Measurements from ENCODE around the gene TMEM187. TPM values are rescaled to one million over a fixed set of nuclear protein-coding genes. Genes with fewer than 3 reads are reported as not detected.

TMEM187 gene
- total RNA-seq, 4 donors from 2014 or later, result 1.5 to 9.5 (median 5.4) TPM

DNA sequence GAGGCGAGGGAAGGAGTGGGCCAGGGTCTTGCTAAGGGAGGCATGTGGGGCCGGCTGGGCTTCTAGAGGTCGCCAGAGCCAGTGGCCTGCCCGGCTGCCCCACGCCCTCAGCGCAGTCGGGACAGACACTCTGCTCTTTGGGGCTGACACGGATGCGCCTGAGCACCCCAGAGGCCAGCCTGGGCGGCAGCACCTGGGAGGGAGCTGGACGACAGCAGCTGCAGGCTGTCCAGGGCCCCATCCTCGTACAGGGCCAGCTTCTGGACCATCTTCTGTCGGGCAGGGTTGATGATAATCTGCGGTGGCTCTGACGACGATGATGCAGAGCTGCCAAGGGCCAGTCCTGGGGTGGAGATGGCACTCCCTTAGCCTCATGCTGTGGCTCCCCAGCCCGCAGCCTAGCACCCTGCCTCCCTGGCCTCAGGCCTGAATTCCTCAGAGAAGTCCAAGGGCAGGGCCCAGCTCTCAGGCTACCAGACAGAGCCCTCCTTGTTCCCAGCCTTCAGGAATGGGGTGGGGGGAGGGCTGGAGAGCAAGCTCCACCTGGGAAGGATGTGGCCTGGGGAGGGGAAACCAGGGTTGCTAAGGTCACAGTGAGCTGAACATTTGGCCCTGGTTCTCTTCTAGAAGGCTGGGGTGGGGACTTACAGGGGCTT is 39.9 kb downstream of the TMEM187 start:
- ATAC-seq, result no peak
- H3K9me3 ChIP-seq, result no peaks in the 10 kb centered on the region
- no peak overlapping the region for H3K27ac ChIP-seq
- H3K4me1 ChIP-seq, result peaks cover 0 to 8% (median 0%) of the 10 kb centered on the region in 3 donors
- 77% methylated on average over 5 of the region's 17 CpGs; no CpG with 5 or more reads in 1 of the 2 donors for WGBS, 2 donors (ENCODE audit: low coverage in 1 of 2)
- H3K36me3 ChIP-seq, result peaks cover 0 to 38% of the 10 kb centered on the region in 2 donors
- H3K27me3 ChIP-seq, result no peaks in the 10 kb centered on the region
- H3K4me3 ChIP-seq, result no peak overlapping the region
- TF ChIP-seq POLR2A (IDR thresholded peaks at IDR 0.05), result no peak
- TF ChIP-seq EP300 (IDR thresholded peaks at IDR 0.05), result no peak
- no peak for TF ChIP-seq POLR2AphosphoS5 (IDR thresholded peaks at IDR 0.05)
- TF ChIP-seq, protein P1, sequence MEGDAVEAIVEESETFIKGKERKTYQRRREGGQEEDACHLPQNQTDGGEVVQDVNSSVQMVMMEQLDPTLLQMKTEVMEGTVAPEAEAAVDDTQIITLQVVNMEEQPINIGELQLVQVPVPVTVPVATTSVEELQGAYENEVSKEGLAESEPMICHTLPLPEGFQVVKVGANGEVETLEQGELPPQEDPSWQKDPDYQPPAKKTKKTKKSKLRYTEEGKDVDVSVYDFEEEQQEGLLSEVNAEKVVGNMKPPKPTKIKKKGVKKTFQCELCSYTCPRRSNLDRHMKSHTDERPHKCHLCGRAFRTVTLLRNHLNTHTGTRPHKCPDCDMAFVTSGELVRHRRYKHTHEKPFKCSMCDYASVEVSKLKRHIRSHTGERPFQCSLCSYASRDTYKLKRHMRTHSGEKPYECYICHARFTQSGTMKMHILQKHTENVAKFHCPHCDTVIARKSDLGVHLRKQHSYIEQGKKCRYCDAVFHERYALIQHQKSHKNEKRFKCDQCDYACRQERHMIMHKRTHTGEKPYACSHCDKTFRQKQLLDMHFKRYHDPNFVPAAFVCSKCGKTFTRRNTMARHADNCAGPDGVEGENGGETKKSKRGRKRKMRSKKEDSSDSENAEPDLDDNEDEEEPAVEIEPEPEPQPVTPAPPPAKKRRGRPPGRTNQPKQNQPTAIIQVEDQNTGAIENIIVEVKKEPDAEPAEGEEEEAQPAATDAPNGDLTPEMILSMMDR (IDR thresholded peaks at IDR 0.05), result no peak

DNA sequence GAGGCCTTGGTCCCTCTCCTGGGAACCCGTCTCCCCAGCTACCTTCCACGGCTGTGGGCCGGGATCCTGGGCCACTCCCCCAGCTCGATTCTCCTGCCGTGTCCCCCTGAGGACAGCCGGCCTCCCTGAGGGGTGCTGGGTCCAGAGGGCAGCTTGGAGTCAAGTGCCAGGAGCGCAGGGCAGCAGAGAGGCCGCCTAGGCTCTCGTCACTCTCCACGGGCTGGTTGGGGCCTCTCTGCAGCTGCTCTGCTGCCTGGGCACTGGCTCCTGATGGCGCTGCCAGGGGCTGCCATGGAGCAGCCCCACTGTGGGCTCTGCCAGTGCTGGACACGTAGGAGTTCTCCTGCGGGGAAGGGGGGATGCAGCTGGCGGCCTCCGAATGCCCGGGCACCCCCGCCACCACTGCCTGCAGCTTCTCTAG is 40.5 kb downstream of the TMEM187 start:
- Histone ChIP-seq H3K27ac (no peak overlapping the region), H3K27me3 (no peaks in the 10 kb centered on the region), H3K36me3 (peaks cover 0 to 41% of the 10 kb centered on the region in 2 donors), H3K9me3 (no peaks in the 10 kb centered on the region), H3K4me1 (peaks cover 0 to 10% (median 0%) of the 10 kb centered on the region in 3 donors), H3K4me3 (no peak overlapping the region)
- no peak for ATAC-seq
- WGBS, 2 donors (ENCODE audit: low coverage in 1 of 2), result 33% methylated on average over 3 of the region's 17 CpGs; no CpG with 5 or more reads in 1 of the 2 donors
- no peak for TF ChIP-seq POLR2A (IDR thresholded peaks at IDR 0.05)
- TF ChIP-seq POLR2AphosphoS5 (IDR thresholded peaks at IDR 0.05), result no peak
- TF ChIP-seq EP300 (IDR thresholded peaks at IDR 0.05), result no peak
- TF ChIP-seq, protein P1 (IDR thresholded peaks at IDR 0.05), result no peak

DNA sequence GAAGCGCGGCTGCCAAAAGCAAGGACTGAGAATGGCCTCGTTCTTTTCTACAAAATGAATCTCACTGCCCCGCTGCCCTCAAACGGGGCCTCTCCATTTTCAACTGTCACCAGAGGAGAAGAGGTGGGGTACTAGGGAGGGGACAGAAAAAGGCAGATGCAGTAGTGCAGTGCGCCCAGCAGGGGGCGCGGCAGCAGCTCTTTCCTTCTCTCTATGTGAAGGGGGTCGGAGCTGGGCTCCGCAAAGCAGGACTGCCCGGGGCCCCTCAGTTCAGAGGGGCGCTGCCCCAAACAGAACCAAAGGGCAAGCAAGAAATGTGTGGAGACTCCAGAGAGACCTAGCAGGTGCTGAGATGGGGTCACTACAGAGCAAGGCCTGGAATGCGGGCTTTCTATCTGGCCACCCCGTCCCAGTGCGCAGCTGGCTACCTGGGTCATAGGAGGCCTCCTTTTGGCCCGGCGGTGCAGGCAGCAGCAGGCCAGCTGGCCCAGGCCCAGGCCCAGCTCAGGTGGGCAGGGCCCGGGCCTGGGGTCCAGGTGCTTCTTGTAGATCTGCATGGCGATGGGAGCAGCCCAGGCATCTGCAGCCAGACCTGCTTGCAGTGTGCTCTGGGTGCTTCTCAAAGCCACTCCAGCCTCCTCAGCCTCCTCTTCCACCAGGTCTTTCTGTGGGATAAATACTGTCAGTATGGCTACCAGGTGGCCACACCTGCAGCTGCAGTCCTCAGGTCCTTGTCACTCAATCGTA is 41.2 kb downstream of the TMEM187 start:
- Histone ChIP-seq H3K27me3 (no peaks in the 10 kb centered on the region), H3K36me3 (peaks cover 0 to 42% of the 10 kb centered on the region in 2 donors), H3K27ac (no peak overlapping the region), H3K9me3 (no peaks in the 10 kb centered on the region), H3K4me3 (no peak overlapping the region), H3K4me1 (peaks cover 0 to 18% (median 0%) of the 10 kb centered on the region in 3 donors)
- no peak for TF ChIP-seq EP300 (IDR thresholded peaks at IDR 0.05)
- TF ChIP-seq, protein P1 (IDR thresholded peaks at IDR 0.05), result peak in 3 of 4 experiments; percentile 80 to 91 (median 86)
- no CpG with 5 or more reads among the region's 20 CpGs for WGBS, 2 donors (ENCODE audit: low coverage in 1 of 2)
- ATAC-seq, result peak; percentile 51

GRCh38 chrX:154014429-154015380 is 42.2 kb downstream of the TMEM187 start:
- H3K36me3 ChIP-seq, result peaks cover 0 to 42% of the 10 kb centered on the region in 2 donors
- H3K27me3 ChIP-seq, result no peaks in the 10 kb centered on the region
- TF ChIP-seq POLR2A (IDR thresholded peaks at IDR 0.05) (no peak), POLR2AphosphoS5 (IDR thresholded peaks at IDR 0.05) (no peak), EP300 (IDR thresholded peaks at IDR 0.05) (no peak)
- TF ChIP-seq, protein P1 (IDR thresholded peaks at IDR 0.05), result no peak
- H3K27ac ChIP-seq, result no peak overlapping the region
- no peaks in the 10 kb centered on the region for H3K9me3 ChIP-seq
- ATAC-seq, result no peak
- no peak overlapping the region for H3K4me3 ChIP-seq
- peaks cover 0 to 22% (median 0%) of the 10 kb centered on the region in 3 donors for H3K4me1 ChIP-seq
- 80 to 90% methylated on average over 3 to 4 of the region's 24 CpGs for WGBS, 2 donors (ENCODE audit: low coverage in 1 of 2)
